Upper lobe of left lung (tissue), 6 donors: ENCODE data around the gene TEX13A. TPM values are rescaled to one million over a fixed set of nuclear protein-coding genes. Genes with fewer than 3 reads are reported as not detected.
"Not testable (repeated sequence)": the region's sequence is repeated elsewhere in the genome, so short reads cannot be mapped to it uniquely, and the experiment has no call there.

ENCODE experiments used
- ATAC-seq, 2 donors: fragments of 200-7000 bp; cut with Tn5 transposase; one replicate each; pipeline ENCODE4 v1.9.1; 2022; ENCODE audit warnings: mild to moderate bottlenecking in 2 of 2, moderate library complexity in 2 of 2; ENCODE audit not compliant: low FRiP score in 2 of 2
- DNase-seq, 2 donors: peaks; one replicate each; pipeline ENCODE4 v3.0.0-alpha.2; 2019 to 2020
- H3K27ac ChIP-seq, 4 donors: fragments of 200-600 bp; sonication (generic); one replicate each; pipeline ENCODE4 v1.5.1; 2016 to 2019
- H3K27me3 ChIP-seq, 4 donors: fragments of 200-600 bp; sonication (generic); one replicate each; pipeline ENCODE4 v1.5.1; 2017 to 2019
- H3K36me3 ChIP-seq, 4 donors: fragments of 200-600 bp; sonication (generic); one replicate each; pipeline ENCODE4 v1.5.1; 2016 to 2019
- H3K4me1 ChIP-seq, 4 donors: fragments of 200-600 bp; sonication (generic); one replicate each; pipeline ENCODE4 v1.5.1; 2018 to 2019
- H3K4me3 ChIP-seq, 4 donors: fragments of 200-600 bp; sonication (generic); one replicate each; pipeline ENCODE4 v1.5.1; 2017 to 2019; ENCODE audit warnings: mild to moderate bottlenecking in 2 of 4, moderate library complexity in 1 of 4
- H3K9me3 ChIP-seq, 4 donors: fragments of 200-600 bp; sonication (generic); one replicate each; pipeline ENCODE4 v1.5.1; 2018 to 2019
- CTCF ChIP-seq, 6 experiments: fragments of 450-650 bp in 4 of 6; fragments of 200-600 bp in 2 of 6; sonication (generic) in 2 of 6; IDR thresholded peaks; one replicate each; pipeline ENCODE4 v1.5.1; 2016 to 2019; ENCODE audit warnings: antibody characterized with exemption in 6 of 6
- EP300 ChIP-seq, 4 donors: sonication (generic); formaldehyde crosslinking; IDR thresholded peaks; one replicate each; pipeline ENCODE4 v1.5.1; 2017; ENCODE audit warnings: antibody characterized with exemption in 4 of 4, control low read depth in 2 of 4
- POLR2A ChIP-seq, 4 donors: fragments of 450-650 bp; IDR thresholded peaks; one replicate each; pipeline ENCODE4 v1.5.1; 2016 to 2017; ENCODE audit warnings: antibody characterized with exemption in 4 of 4, mild to moderate bottlenecking in 2 of 4
- POLR2AphosphoS5 ChIP-seq, 2 donors: sonication (generic); formaldehyde crosslinking; IDR thresholded peaks; one replicate each; pipeline ENCODE4 v1.5.1; 2017; ENCODE audit warnings: antibody characterized with exemption in 2 of 2
- WGBS, 2 donors: methylation state at CpG; one replicate each; pipeline ENCODE4 v1.1.5; 2017 to 2018; 5-methylcytosine and 5-hydroxymethylcytosine counted together
- total RNA-seq, 6 donors: library from RNA; depleted of rRNA in 4 of 6; stranded (reverse); fragments of >200 nt in 4 of 6; gene quantifications; one replicate each; pipeline versions ENCODE4 v1.1.0 to v1.2.1, GENCODE V29; 2016 to 2021
- donor health status: DM: no; HTN: no; CAD: no; lungs with moderate emphysema.
- donor health status: DM: no; HTN: yes; CAD: no; lungs with severe emphysema.

TEX13A gene
- total RNA-seq, 6 donors from 2014 or later = not detected

DNA sequence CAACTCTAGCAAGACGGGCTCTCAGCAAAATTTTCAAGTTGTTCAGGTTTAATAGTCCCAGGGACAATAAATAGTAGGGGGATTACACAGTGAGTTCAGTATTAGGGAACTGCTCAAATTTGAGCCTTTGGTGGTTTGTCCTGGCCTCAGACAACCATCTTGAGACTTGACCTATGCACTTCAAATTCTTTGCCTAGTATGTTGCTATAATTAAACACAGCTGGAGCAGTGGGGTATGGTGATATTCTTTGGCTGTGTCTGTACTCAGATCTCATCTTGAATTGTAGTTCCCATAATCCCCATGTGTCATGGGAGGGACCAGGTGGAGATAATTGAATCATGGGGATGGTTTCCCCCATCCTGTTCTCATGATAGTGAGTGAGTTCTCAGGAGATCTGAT lies 43.3 kb upstream of the TEX13A start:
- ATAC-seq (no peak), DNase-seq (no peak)
- 78% methylated on average over 1 of the region's 1 CpG; no CpG with 5 or more reads in 1 of the 2 donors for WGBS, 2 donors
- no peaks in the 10 kb centered on the region for H3K4me1 ChIP-seq
- H3K9me3 ChIP-seq = peaks cover 0 to 5% (median 0%) of the 10 kb centered on the region in 4 donors
- H3K36me3 ChIP-seq = no peaks in the 10 kb centered on the region
- no peaks in the 10 kb centered on the region for H3K27me3 ChIP-seq
- no peak overlapping the region for H3K27ac ChIP-seq
- no peak for TF ChIP-seq CTCF (IDR thresholded peaks at IDR 0.05)
- H3K4me3 ChIP-seq = no peak overlapping the region

DNA sequence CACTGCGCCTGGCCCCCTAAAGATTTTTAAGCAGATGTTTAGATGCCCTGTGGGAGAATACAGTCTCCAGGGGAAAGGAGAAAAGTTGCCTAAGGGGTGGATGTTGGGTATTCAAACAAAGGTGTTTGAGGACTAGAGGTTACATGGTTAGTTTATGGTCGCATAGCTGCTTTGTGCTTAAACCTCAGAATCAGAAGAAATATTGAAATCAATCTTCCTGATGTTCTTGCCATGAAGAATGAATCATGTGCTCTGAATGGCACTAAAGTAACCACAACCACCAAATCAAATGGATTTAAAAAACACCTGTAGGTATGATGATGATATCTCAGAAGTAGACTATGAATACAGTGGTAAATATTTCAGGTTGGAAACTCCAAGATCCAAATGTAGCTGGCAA lies 42.7 kb upstream of the TEX13A start:
- no peaks in the 10 kb centered on the region for H3K4me1 ChIP-seq
- TF ChIP-seq POLR2A (IDR thresholded peaks at IDR 0.05) = no peak
- no peak for TF ChIP-seq POLR2AphosphoS5 (IDR thresholded peaks at IDR 0.05)
- TF ChIP-seq EP300 (IDR thresholded peaks at IDR 0.05) = no peak
- TF ChIP-seq CTCF (IDR thresholded peaks at IDR 0.05) = no peak
- no peak overlapping the region for H3K4me3 ChIP-seq
- DNase-seq (no peak), ATAC-seq (no peak)
- peaks cover 0 to 5% (median 0%) of the 10 kb centered on the region in 4 donors for H3K9me3 ChIP-seq
- H3K27ac ChIP-seq = no peak overlapping the region
- no peaks in the 10 kb centered on the region for H3K27me3 ChIP-seq
- 81 to 93% methylated on average over 2 of the region's 2 CpGs for WGBS, 2 donors
- H3K36me3 ChIP-seq = no peaks in the 10 kb centered on the region

DNA sequence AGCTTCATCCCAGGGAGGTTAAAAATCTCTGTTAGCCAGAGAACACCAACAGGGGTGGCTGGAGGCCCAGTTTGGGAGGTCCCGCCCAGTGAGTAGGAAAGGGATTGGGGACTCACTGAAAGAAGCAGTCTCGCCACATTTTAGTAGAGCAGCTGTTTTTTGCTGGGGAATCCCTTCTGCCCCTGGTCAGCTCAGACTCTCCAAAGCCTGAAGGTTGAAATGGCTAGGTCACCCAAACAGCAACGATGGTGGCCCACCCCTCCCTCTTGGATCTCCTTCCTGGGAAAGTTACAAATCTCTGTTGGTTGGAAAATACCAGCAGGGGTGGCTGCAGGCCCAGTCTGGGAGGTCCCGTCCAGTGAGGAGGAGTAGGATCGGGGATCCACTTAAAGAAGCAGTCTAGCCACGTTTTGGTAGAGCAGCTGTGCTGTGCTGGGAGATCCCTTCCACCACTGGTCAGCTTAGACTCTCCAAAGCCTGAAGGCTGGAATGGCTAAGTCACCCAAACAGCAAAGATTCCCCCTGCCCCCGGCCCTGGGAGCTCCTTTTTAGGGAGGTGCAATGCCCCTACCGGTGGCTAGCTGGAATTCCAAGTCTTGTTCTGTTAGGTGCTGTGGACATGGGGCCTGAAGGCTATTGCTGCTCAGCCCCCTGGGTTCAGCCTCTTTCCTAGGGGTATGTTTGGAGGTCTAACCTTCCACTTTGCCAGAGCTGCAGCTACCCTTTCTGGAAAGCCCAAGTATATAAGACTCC lies 40.0 kb upstream of the TEX13A start:
- no peak for DNase-seq
- no peak overlapping the region for H3K27ac ChIP-seq
- TF ChIP-seq POLR2A (IDR thresholded peaks at IDR 0.05) = no peak
- no peak for TF ChIP-seq EP300 (IDR thresholded peaks at IDR 0.05)
- no peak for TF ChIP-seq CTCF (IDR thresholded peaks at IDR 0.05)
- TF ChIP-seq POLR2AphosphoS5 (IDR thresholded peaks at IDR 0.05) = no peak
- H3K9me3 ChIP-seq = peaks cover 0 to 5% (median 0%) of the 10 kb centered on the region in 4 donors
- H3K27me3 ChIP-seq = no peaks in the 10 kb centered on the region
- WGBS, 2 donors = 65 to 80% methylated on average over 1 to 8 of the region's 8 CpGs
- peak; percentile 35 to 61 for ATAC-seq
- H3K36me3 ChIP-seq = no peaks in the 10 kb centered on the region
- no peak overlapping the region for H3K4me3 ChIP-seq
- H3K4me1 ChIP-seq = no peaks in the 10 kb centered on the region

- Histone ChIP-seq H3K4me1 (no peaks in the 10 kb centered on the region), H3K9me3 (no peaks in the 10 kb centered on the region), H3K4me3 (no peak overlapping the region), H3K27me3 (no peaks in the 10 kb centered on the region), H3K27ac (no peak overlapping the region), H3K36me3 (no peaks in the 10 kb centered on the region)
- TF ChIP-seq POLR2AphosphoS5 (IDR thresholded peaks at IDR 0.05) = no peak
- TF ChIP-seq CTCF (IDR thresholded peaks at IDR 0.05) = no peak
- TF ChIP-seq POLR2A (IDR thresholded peaks at IDR 0.05) = no peak
- TF ChIP-seq EP300 (IDR thresholded peaks at IDR 0.05) = no peak
- DNase-seq (no peak), ATAC-seq (no peak)
- 74 to 76% methylated on average over 2 of the region's 2 CpGs for WGBS, 2 donors
Measured at GRCh38 chrX:105241056-105241455, 20.6 kb upstream of the TEX13A start.

GRCh38 chrX:105237407-105237806 lies 16.9 kb upstream of the TEX13A start:
- not testable (repeated sequence) for H3K27ac ChIP-seq, DNase-seq, H3K4me1 ChIP-seq, H3K4me3 ChIP-seq, H3K27me3 ChIP-seq, H3K36me3 ChIP-seq, ATAC-seq, H3K9me3 ChIP-seq
- WGBS, 2 donors = 63 to 80% methylated on average over 3 of the region's 3 CpGs
